SU-DHL-6 (cell line): ENCODE data around the gene ZC3HAV1.

Experiments used
- EZH2phosphoT487 ChIP-seq: fragments of 200-600 bp; sonication (generic), shearing (Covaris generic); conservative IDR thresholded peaks from 2 replicates; pipeline ENCODE4 v1.6.1; 2018; ENCODE audit warnings: mild to moderate bottlenecking, antibody characterized with exemption, low read length, moderate library complexity, mixed read lengths
- TF ChIP-seq, protein P1 (sequence below): fragments of 200-600 bp; sonication (generic); IDR thresholded peaks from one replicate; pipeline ENCODE4 v1.5.1; 2017; ENCODE audit warnings: antibody characterized with exemption, mild to moderate bottlenecking, low read length, moderate library complexity; ENCODE audit not compliant: insufficient read depth, poor library complexity, severe bottlenecking

DNA sequence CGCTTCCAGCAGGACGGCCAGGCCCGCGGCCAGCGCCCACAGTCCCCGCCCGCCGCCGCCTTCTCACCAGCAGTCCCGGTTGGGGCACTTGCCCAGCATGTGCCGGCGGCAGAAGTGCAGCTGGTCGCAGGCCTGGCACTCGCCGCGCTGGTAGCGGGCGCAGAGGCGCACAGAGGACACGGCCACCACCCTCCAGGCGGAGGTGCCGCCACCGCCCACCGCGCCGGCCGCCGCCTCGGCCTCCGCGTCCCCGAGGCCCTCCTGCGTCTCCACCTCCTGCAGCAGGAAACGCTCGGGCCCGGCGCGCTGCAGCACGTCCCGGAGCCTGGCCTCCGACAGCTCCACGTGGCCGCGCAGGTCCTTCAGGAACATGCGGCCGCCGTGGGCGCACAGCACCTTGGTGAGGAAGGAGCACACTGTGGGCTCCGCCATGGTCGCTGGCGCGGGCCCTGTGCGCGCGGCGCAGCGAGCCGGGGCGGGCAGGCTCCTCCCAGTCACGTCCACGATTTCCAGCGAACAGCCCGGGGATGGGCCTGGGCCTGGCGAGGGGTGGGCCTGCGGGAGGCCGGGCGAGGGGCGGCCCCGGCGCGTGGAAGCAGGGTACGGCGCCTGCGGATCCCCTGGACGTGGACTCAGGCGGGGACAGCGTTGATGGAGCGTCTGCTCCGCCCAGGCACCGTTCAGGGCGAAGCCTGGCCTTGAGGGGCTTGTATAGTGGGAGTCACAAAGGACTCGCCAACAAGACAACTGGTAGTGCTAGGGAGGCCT, 73.8 kb downstream of the ZC3HAV1 start, which contains the start of gene ZC3HAV1L:
- TF ChIP-seq, protein P1, sequence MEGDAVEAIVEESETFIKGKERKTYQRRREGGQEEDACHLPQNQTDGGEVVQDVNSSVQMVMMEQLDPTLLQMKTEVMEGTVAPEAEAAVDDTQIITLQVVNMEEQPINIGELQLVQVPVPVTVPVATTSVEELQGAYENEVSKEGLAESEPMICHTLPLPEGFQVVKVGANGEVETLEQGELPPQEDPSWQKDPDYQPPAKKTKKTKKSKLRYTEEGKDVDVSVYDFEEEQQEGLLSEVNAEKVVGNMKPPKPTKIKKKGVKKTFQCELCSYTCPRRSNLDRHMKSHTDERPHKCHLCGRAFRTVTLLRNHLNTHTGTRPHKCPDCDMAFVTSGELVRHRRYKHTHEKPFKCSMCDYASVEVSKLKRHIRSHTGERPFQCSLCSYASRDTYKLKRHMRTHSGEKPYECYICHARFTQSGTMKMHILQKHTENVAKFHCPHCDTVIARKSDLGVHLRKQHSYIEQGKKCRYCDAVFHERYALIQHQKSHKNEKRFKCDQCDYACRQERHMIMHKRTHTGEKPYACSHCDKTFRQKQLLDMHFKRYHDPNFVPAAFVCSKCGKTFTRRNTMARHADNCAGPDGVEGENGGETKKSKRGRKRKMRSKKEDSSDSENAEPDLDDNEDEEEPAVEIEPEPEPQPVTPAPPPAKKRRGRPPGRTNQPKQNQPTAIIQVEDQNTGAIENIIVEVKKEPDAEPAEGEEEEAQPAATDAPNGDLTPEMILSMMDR = no peak
- TF ChIP-seq EZH2phosphoT487 = no peak
